Stimulated activated CD4-positive, alpha-beta T cell treated with anti-CD3 and anti-CD28 coated beads, Interleukin-2, amount 100 ng/mL, for 24 hours (primary cell): ENCODE data around the gene PSMD12.

ENCODE experiments used
- DNase-seq, 2 donors: peaks; one replicate each; pipeline ENCODE4 v3.0.0-alpha.2; 2020

PSMD12 gene

DNA sequence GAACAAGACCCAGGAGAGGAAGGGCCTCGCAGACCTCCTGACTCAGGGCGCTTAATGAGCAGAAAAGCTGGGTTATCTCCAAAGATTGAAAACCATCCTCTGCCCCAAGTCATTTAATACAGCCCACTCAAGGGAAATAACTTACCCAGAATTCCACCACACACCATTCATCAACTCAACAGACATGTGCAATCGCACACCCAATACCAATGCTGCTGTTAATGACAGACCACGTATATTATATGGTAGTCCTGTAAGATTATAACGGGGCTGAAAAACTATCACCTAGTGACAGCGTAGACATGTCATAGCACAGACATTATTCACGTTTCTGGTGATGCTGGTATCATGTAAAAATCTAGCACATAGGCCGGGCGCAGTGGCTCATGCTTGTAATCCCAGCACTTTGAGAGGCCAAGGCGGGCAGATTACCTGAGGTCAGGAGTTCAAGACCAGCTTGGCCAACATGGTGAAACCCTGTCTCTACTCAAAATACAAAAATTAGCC, 68.9 kb downstream of the PSMD12 start:
- DNase-seq, result no peak

- no peak for DNase-seq
Observed at GRCh38 chr17:67294451-67295199, 71.8 kb downstream of the PSMD12 start.

DNA sequence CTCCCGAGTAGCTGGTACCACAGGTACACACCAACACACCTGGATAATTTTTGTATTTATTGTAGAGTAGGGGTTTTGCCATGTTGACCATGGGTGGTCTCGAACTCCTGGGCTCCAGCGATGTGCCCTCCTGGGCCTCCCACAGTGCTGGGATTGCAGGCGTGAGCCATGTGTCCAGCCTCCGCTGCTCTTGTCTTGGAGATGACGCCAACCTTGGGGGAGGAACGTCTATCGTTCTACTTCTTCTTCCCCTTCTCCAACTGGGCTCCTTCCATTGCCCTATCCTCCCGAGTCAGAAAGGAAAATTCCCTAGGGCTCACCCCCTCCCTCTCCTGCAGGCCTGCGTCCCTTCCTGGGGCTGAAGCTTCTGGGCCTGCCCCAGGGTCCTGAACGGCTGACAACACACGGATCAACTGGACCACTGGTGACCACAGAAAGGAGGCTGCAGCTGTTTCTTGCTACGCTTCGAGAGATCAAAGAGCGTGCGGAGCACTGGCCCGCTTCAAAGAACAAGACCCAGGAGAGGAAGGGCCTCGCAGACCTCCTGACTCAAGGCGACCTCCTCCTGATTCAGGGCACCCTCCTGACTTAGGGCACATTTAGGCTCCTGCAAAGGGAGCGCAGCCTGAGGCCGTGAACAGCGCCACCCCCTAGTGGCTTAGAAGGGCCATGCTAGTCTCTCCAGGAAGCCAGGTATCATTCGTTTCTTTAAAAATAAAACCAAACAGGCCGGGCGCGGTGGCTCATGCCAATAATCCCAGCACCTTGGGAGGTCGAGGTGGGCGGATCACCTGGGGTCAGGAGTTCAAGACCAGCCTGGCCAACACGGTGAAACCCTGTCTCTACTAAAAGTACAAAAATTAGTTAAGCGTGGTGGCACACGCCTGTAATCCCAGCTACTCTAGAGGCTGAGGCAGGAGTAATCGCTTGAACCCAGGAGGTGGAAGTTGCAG, 72.8 kb downstream of the PSMD12 start:
- peak; percentile 66 to 70 for DNase-seq

DNA sequence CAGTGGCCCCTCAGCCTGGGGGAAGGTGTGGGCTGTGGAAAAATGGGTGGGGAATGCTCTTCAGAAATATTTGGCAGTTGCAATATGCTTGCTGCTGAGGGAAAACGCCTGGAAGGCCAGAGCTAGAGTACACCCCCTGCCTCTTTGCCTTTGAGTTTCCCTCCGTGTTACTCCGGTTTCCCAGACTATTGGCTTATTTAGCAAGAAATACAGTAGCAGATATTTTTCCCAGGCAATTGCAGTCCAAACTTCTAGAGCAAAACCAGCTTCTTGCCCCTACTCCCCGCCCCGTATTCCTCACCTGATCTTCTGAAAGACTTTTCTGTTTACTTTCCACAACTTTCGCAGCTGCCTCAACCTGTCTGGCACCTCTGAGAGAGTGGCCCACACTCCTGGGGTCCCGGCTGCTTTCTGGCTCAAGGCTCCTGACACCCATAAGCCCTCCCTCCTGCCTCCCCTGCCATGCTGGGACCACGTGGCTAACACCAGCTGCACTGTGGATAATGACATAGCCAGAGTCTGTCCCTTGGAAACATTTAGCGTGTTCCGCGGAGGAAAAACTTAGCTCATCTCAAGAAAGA, 75.6 kb downstream of the PSMD12 start:
- DNase-seq, result no peak

- DNase-seq, result no peak
Observed at GRCh38 chr17:67290244-67290643, 76.1 kb downstream of the PSMD12 start.

GRCh38 chr17:67289181-67289876, 77.0 kb downstream of the PSMD12 start:
- DNase-seq, result no peak
